ENCODE results near the gene S100A9. TPM values are rescaled to one million over a fixed set of nuclear protein-coding genes. Genes with fewer than 3 reads are reported as not detected.

The S100A9 gene
- total and polyA plus RNA-seq, 2 of the 8 experiments (the other 6 are each of a cell fraction or from before 2014, with no cell fraction given), result not detected

DNA sequence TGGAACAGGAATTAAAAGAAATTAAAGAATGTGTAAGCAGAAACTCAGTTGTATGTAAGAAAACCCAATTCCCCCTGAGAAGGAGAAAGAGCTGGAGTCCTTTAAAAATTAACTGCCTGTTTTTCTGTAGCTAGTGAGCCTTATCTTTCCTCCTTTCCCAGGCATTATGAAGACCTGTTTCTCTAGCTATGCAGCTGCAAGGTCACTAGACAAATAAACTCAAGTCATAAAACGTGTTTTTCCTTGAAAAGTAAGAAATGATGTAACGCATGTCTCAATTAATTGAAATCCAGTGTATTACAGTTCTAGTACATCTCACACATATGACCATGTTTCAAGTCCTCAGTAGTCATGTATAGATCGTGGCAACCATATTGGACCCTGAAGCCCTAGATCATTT lies 12.5 kb downstream of the S100A9 start:
- H3K23me2 ChIP-seq (ENCODE audit: low read depth, low read length), result no peaks in the 10 kb centered on the region
- H2BK12ac ChIP-seq (ENCODE audit: low read depth, low read length), result no peak overlapping the region
- no peak overlapping the region for H3K4me2 ChIP-seq (ENCODE audit: insufficient read depth in 1 of 2, low read depth in 2 of 2, low read length in 2 of 2)
- no peak overlapping the region for H2AFZ ChIP-seq (ENCODE audit: low read length)
- POLR2A ChIA-PET (ENCODE audit: partially characterized antibody), result no interaction called here
- DNase-seq (ENCODE audit: low read depth in 1 of 2, low spot score in 2 of 2), result no peak
- no peak overlapping the region for H3K23ac ChIP-seq (ENCODE audit: insufficient read length)
- no peaks in the 10 kb centered on the region for H3K79me1 ChIP-seq (ENCODE audit: low read depth, low read length)
- no peak overlapping the region for H3K14ac ChIP-seq (ENCODE audit: insufficient read length)
- no peaks in the 10 kb centered on the region for H3K4me1 ChIP-seq (replicated peaks in 1 of 4; ENCODE audit: control insufficient read depth in 3 of 4, insufficient read depth in 4 of 4, low read length in 3 of 4)
- CTCF ChIA-PET (ENCODE audit: partially characterized antibody), result no interaction called here
- H3K9ac ChIP-seq (replicated peaks in 1 of 4; ENCODE audit: extremely low read depth in 1 of 4, low read depth in 3 of 4, low read length in 3 of 4), result no peak overlapping the region
- FAIRE-seq, result no peak
- H3K56ac ChIP-seq (replicated peaks; ENCODE audit: insufficient read length, low read depth, low read length), result no peak overlapping the region
- H3K27ac ChIP-seq (ENCODE audit: low read depth, low read length), result no peak overlapping the region
- H3K18ac ChIP-seq (ENCODE audit: extremely low read depth, low read length), result no peak overlapping the region
- no peak overlapping the region for H2BK120ac ChIP-seq (replicated peaks; ENCODE audit: low read depth, low read length)
- no peak overlapping the region for H3K4me3 ChIP-seq (ENCODE audit: extremely low read depth in 1 of 4, insufficient read depth in 2 of 4, low read depth in 3 of 4, low read length in 4 of 4)
- no peak overlapping the region for H2BK5ac ChIP-seq (ENCODE audit: low read depth, low read length)
- H4K8ac ChIP-seq (ENCODE audit: extremely low read depth, insufficient read depth, low read length), result no peak overlapping the region
- H3K79me2 ChIP-seq (ENCODE audit: control insufficient read depth in 1 of 2, insufficient read depth in 2 of 2, low read length in 2 of 2), result no peaks in the 10 kb centered on the region
- no peak overlapping the region for H2AK5ac ChIP-seq (ENCODE audit: low read depth, low read length)
- WGBS, 2 experiments (ENCODE audit: extremely low coverage in 1 of 2, insufficient coverage in 1 of 2, insufficient read length in 1 of 2, insufficient replicate concordance in 2 of 2, low coverage in 1 of 2, low lambda C conversion rate in 2 of 2, missing lambda C conversion rate in 1 of 2), result 77% methylated on average over 3 of the region's 3 CpGs; no CpG with 5 or more reads in 1 of the 2 experiments
- no peaks in the 10 kb centered on the region for H3K9me3 ChIP-seq (ENCODE audit: insufficient read depth in 2 of 2, low read depth in 1 of 2, low read length in 1 of 2)
- H4K5ac ChIP-seq (ENCODE audit: insufficient read length, low read depth, low read length), result no peak overlapping the region
- no peak overlapping the region for H4K91ac ChIP-seq (replicated peaks; ENCODE audit: insufficient read length, low read length)
- H2BK20ac ChIP-seq (ENCODE audit: low read length), result no peak overlapping the region
- no peak overlapping the region for H2BK15ac ChIP-seq (ENCODE audit: low read length)
- no peaks in the 10 kb centered on the region for H3K36me3 ChIP-seq (ENCODE audit: control insufficient read depth in 2 of 4, insufficient read depth in 4 of 4, low read length in 3 of 4)
- no peak overlapping the region for H3K4ac ChIP-seq (replicated peaks; ENCODE audit: insufficient read length, low read depth, low read length)
- no peaks in the 10 kb centered on the region for H4K20me1 ChIP-seq (replicated peaks in 1 of 2; ENCODE audit: control insufficient read depth in 1 of 2, insufficient read depth in 2 of 2, low read length in 2 of 2)
- no peaks in the 10 kb centered on the region; a peak in 1 of 7 replicates for H3K27me3 ChIP-seq (replicated peaks in 1 of 4; ENCODE audit: control insufficient read depth in 3 of 4, extremely low read depth in 1 of 4, insufficient read depth in 3 of 4, low read length in 3 of 4)
- TF ChIP-seq SP4 (IDR thresholded peaks at IDR 0.05; ENCODE audit: low read length) (no peak), CTBP2 (IDR thresholded peaks at IDR 0.05; ENCODE audit: borderline replicate concordance, insufficient read depth, insufficient read length, low read length) (no peak), RBBP5 (IDR thresholded peaks at IDR 0.05; ENCODE audit: borderline replicate concordance, low read depth, low read length) (no peak), HDAC2 (IDR thresholded peaks at IDR 0.05; ENCODE audit: borderline replicate concordance in 1 of 2, low read depth in 2 of 2, low read length in 2 of 2) (no peak), NANOG (IDR thresholded peaks at IDR 0.05; ENCODE audit: insufficient read depth, low read depth, low read length, poor library complexity, severe bottlenecking) (no peak), SP1 (IDR thresholded peaks at IDR 0.05; ENCODE audit: low read depth, low read length) (no peak), ZNF274 (IDR thresholded peaks at IDR 0.05; ENCODE audit: borderline replicate concordance, extremely low read depth, low read length) (no peak), YY1 (IDR thresholded peaks at IDR 0.05; ENCODE audit: low read depth, low read length) (no peak), RAD21 (IDR thresholded peaks at IDR 0.05 in 1 of 2, conservative IDR thresholded peaks at IDR 0.05 in 1 of 2; ENCODE audit: low read depth in 2 of 2, low read length in 2 of 2) (no peak)
- TF ChIP-seq, protein P1, sequence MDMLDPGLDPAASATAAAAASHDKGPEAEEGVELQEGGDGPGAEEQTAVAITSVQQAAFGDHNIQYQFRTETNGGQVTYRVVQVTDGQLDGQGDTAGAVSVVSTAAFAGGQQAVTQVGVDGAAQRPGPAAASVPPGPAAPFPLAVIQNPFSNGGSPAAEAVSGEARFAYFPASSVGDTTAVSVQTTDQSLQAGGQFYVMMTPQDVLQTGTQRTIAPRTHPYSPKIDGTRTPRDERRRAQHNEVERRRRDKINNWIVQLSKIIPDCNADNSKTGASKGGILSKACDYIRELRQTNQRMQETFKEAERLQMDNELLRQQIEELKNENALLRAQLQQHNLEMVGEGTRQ (IDR thresholded peaks at IDR 0.05; ENCODE audit: low read length), result no peak
- TF ChIP-seq, protein P2, sequence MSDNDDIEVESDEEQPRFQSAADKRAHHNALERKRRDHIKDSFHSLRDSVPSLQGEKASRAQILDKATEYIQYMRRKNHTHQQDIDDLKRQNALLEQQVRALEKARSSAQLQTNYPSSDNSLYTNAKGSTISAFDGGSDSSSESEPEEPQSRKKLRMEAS (IDR thresholded peaks at IDR 0.05), result no peak
